HG02763 (cell line): Measurements from ENCODE around the gene TOMM20.
A peak's percentile ranks its signal among the peaks of the same experiment; 100 is the strongest.
"Not testable (repeated sequence)": the region's sequence is repeated elsewhere in the genome, so short reads cannot be mapped to it uniquely, and the experiment has no call there.

Experiments used
- ATAC-seq: cut with Tn5 transposase; IDR thresholded peaks from one replicate; pipeline ENCODE4 v1.9.1; 2021; ENCODE audit warnings: mild to moderate bottlenecking, moderate library complexity; ENCODE audit not compliant: unreplicated experiment

The TOMM20 gene

DNA sequence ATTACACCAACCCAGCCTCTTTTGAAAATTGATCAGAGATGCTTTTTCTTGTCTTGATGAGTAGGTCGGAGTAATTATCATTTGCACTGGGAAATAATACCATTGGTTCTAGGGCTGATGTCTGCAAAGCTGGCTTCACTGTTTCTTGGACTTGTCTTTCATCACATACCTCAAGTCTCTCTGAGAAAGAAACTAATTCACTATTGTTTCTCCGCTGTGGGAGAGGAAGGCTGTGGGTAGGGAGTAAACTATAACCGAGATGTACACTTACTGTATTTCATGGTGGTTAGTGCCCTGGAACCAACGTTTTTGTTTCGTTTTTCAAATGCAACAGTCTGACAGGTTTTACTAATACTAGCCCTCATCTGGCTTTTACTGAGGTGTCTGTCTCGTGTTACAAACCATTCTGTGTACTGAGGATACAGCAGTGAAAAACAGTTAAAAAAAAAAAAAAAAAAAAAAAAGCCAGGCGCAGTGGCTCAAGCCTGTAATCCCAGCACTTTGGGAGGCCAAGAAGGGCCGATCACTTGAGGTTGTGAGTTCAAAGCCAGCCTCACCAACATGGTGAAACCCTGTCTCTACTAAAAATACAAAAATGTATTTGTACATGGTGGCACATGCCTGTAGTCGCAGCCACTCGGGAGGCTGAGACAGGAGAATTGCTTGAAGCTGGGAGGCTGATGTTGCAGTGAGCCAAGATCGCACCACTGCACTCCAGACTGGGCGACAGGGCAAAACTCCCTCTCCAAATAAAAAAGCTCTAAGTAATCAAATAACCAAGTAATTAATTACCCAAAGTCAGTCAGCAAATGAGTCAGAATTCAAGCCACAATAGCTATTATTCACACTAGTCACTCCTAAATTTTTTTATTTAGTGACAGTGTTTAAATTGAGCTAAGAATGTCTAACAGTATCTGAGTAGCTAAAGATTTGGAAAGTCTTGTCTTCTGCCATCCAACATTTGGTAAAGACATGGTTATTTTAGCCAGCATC lies 23.3 kb downstream of the TOMM20 start:
- ATAC-seq, result peak; percentile 77

DNA sequence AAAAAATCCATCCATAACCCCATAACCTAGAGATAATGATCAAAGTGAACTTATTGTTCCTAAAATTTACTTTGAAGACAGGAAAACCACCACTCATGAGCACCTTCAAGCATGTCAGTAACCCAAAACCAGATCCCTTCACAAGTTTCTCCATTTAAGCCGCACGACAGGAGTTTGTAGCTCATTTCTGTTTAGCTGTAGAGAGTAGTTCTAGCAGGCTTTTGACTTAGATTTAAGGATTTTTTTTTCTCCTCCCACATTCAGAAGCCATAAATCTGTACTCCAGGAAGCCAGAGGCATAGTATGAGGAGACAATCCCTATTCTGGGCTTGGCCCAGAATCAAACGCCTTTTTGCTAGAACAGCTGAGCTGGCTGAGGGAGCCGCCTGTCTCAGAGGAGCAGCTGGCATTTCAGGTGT lies 25.6 kb downstream of the TOMM20 start:
- ATAC-seq, result no peak

DNA sequence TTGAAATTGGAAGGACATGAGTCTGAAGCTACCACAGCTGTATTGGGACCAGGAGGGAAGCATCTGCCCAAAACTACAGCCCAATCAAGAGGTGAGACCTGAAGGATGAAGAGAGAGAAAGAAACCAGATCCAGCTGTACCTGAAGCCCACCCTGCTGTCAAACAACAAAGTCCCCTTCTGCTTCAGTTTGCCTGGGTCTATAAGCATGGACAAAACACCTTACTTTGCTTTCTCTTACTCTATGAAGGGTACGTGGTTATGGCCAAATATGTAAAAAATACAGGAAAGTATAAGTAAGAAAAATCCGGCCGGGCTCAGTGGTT lies 26.4 kb downstream of the TOMM20 start:
- ATAC-seq, result no peak

DNA sequence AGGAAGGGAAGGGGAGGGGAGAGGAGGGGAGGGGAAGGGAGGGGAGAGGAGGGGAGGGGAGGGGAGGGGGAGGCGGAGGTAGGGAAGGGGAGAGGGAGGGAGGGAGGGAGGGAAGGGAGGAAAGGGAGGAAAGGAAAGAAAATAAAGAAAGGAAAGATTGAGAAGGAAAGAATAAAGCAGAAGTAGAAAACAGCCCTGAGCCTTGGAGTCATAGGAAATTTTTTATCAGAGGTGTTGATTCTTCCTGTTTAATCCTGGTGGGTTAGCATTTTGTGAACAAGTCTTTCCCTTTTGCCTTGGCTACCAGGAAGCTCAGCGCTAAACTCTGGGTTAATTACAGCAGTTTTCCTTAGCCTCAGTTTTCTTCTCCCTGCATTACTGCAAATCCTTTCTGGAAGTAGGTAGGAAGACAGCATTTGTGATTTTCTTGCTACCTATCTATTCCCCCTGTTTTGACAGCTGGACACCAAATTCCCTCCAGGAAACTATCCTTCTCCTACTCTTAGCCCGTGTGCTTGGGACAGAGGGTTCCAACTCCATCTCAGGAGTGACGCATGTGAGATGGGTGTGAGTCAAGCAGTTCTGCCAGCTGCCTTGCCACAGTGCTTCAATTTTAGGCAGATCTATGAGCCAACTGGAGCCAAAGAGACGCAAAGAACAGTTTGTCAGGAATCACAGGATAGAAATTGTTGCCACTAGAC lies 26.9 kb downstream of the TOMM20 start:
- no peak for ATAC-seq

GRCh38 chr1:235100194-235100772 lies 28.4 kb downstream of the TOMM20 start:
- no peak for ATAC-seq

DNA sequence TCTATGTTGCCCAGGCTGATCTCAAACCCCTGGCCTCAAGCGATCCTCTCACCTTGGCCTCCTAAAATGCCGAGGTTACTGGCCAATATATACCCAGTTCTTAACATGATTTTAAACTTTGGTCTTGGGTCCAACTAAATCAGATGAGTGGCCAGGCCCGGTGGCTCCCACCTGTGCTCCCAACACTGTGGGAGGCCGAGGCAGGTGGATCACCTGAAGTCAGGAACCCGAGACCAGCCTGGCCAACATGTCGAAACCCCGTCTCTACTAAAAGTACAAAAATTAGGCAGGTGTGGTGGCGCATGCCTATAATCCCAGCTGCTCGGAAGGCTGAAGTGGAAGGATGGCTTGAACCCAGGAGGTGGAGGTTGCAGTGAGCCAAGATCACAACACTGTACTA lies 29.6 kb downstream of the TOMM20 start:
- no peak for ATAC-seq

DNA sequence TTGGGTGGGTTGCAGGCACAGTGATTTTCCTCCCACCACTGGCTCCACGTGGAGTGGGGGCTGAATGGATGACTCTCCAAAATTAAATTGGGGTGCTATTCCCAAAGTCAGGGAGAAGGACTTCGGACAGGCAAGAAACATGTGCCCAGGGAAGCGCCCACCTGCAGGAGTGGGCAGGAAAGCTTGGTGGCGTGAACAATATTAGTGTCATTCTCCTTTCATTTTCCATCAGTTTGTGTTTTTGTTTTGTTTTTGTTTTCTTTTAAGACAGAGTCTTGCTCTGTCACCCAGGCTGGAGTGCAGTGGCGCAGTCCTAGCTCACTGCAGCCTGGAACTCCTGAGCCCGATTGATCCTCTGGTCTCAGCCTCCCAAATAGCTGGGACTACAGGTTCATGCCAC lies 30.1 kb downstream of the TOMM20 start:
- no peak for ATAC-seq

DNA sequence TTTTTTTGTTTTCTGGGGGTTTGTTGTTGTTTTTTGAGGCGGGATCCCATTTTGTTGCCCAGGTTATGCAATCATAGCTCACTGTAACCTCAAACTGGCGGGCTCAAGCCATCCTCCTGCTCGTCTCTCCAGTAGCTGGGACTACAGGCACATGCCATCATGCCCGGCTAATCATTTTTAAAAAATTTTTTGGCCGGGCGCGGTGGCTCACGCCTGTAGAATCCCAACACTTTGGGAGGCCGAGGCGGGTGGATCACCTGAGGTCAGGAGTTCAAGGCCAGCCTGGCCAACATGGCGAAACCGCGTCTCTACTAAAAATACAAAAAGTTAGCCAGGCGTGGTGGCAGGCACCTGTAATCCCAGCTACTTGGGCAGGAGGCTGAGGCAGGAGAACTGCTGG lies 31.1 kb downstream of the TOMM20 start:
- ATAC-seq, result not testable (repeated sequence)

DNA sequence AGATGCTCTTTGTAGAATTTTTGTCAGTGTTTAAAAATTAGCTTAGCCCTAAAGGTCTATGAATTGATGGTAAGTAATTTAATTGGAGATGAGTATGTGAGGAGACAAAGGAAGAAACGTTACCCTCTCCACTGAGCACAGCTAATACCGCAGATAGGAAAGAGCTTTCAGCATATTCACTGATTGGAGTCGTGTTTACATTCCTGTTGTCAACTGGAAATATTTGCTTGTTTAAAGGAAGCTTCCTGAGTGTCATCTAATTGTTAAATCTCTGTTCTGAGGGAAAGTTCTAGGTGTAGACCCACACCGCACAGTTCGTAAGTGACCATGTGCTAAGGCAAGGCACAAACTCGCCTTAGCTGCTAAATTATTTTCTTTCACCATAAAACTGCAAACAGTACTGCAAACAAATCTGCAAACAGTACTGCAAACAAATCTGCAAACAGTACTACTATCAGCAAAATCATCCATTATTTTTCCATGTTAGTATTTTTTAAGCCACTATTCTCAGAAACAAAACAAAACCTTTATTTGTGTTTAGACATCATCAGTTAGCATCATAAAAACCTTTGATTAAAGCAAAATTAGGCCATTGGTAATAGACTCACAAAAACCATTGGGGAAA lies 32.6 kb downstream of the TOMM20 start:
- ATAC-seq, result no peak

- ATAC-seq, result peak; percentile 58
These were observed 34.7 kb downstream of the TOMM20 start for GRCh38 chr1:235093696-235094592.

- ATAC-seq, result no peak
These were observed 35.5 kb downstream of the TOMM20 start for GRCh38 chr1:235093013-235093695.

DNA sequence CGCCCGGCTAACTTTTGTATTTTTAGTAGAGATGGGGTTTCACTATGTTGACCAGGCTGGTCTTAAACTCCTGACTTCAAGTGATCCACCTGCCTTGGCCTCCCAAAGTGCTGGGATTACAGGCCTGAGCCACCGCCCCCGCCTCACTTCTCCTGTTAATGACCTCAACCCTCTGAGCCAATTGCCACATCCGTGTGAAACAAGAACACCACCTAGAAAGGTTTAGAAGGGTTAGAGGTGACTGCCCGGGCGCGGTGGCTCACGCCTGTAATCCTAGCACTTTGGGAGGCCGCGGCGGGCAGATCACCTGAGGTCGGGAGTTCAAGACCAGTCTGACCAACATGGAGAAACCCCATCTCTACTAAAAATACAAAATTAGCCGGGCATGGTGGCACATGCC lies 36.2 kb downstream of the TOMM20 start:
- not testable (repeated sequence) for ATAC-seq

GRCh38 chr1:235092045-235092406 lies 36.6 kb downstream of the TOMM20 start:
- ATAC-seq, result not testable (repeated sequence)

DNA sequence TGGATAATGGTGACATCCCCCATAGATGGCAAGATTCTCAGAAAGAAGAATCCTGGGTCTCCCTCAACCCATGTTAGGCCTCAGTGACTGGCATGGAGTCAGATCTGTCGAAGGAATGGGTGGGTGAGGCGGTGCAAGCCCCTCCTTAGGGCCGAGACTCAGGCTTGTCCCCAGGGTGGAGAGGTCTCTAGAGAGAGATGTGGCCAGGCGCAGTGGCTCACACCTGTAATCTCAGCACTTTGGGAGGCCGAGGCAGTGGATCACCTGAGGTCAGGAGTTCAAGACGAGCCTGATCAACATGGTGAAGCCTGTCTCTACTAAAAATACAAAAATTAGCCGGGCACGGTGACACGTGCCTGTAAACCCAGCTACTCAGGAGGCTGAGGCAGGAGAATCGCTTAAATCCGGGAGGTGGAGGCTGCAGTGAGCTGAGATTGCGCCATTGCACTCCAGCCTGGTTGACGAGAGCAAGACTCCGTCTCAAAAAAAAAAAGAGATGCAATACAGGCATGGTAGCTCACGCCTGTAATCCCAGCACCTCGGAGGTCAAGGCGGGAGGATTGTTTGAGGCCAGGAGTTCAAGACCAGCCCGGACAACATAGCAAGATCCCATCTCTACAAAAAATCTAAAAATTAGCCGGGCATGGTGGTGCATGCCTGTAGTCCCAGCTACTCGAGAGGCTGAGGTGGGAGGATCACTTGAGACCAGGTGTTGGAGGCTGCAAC lies 37.2 kb downstream of the TOMM20 start:
- ATAC-seq, result not testable (repeated sequence)

GRCh38 chr1:235090406-235091069 lies 38.1 kb downstream of the TOMM20 start:
- no peak for ATAC-seq

DNA sequence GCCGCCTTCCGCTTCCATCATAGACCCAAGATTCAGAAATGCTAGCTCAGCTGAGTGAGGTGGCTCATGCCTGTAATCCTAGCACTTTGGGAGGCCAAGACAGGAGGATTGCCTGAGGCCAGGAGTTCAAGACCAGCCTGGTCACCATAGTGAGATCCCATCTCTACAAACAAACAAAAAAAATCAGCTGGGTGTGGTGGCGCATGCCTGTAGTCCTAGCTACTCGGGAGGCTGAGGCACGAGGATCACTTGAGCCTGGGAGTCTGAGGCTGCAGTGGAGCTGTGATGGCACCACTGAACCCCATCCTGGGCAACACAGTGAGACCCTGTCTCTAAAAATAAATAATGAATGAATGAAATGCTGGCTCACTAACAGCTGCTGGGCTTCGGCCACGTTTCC lies 39.7 kb downstream of the TOMM20 start:
- no peak for ATAC-seq

GRCh38 chr1:235088430-235088829 lies 40.2 kb downstream of the TOMM20 start:
- ATAC-seq, result no peak

- ATAC-seq, result no peak
These were observed 40.7 kb downstream of the TOMM20 start for GRCh38 chr1:235087906-235088305.
